Effector CD8-positive, alpha-beta T cell (primary cell): ENCODE results near the gene LPP.
A peak's percentile ranks its signal among the peaks of the same experiment; 100 is the strongest.

ENCODE experiments used
- DNase-seq: peaks from one replicate; lab custom pipeline; 2025; lab: John Stamatoyannopoulos, UW

Gene LPP

GRCh38 chr3:188134856-188135255, 19.1 kb upstream of the LPP start:
- no peak for DNase-seq

- no peak for DNase-seq
Measured at GRCh38 chr3:188135271-188135670, 18.7 kb upstream of the LPP start.

GRCh38 chr3:188137051-188137450, 16.9 kb upstream of the LPP start:
- no peak for DNase-seq

- no peak for DNase-seq
Measured at GRCh38 chr3:188139466-188139865, 14.5 kb upstream of the LPP start.

- no peak for DNase-seq
Measured at GRCh38 chr3:188146219-188146618, 7.7 kb upstream of the LPP start.

GRCh38 chr3:188147782-188148181, 6.2 kb upstream of the LPP start:
- DNase-seq = no peak

- DNase-seq = no peak
Measured at GRCh38 chr3:188148318-188148717, 5.6 kb upstream of the LPP start.

- DNase-seq = no peak
Measured at GRCh38 chr3:188149587-188149986, 4.4 kb upstream of the LPP start.

GRCh38 chr3:188150982-188151381, 3.0 kb upstream of the LPP start:
- DNase-seq = no peak

GRCh38 chr3:188151438-188151837, 2.5 kb upstream of the LPP start:
- no peak for DNase-seq

GRCh38 chr3:188152660-188153436, 1.1 kb upstream of the LPP start:
- peak; percentile 7 for DNase-seq

GRCh38 chr3:188153437-188154013, 432 bp upstream of the LPP start:
- peak; percentile 34 for DNase-seq

- no peak for DNase-seq
Measured at GRCh38 chr3:188154809-188155574, 1.0 kb downstream of the LPP start.

GRCh38 chr3:188156056-188156455, 2.1 kb downstream of the LPP start:
- no peak for DNase-seq

- no peak for DNase-seq
Measured at GRCh38 chr3:188157407-188157806, 3.5 kb downstream of the LPP start.

- no peak for DNase-seq
Measured at GRCh38 chr3:188157971-188158370, 4.0 kb downstream of the LPP start.

- no peak for DNase-seq
Measured at GRCh38 chr3:188158731-188159310, 4.9 kb downstream of the LPP start.

GRCh38 chr3:188160751-188161150, 6.8 kb downstream of the LPP start:
- no peak for DNase-seq

GRCh38 chr3:188164248-188164687, 10.3 kb downstream of the LPP start:
- DNase-seq = no peak

GRCh38 chr3:188165596-188165995, 11.6 kb downstream of the LPP start:
- no peak for DNase-seq

GRCh38 chr3:188166441-188166840, 12.5 kb downstream of the LPP start:
- DNase-seq = no peak

- DNase-seq = no peak
Measured at GRCh38 chr3:188168186-188168585, 14.2 kb downstream of the LPP start.

- no peak for DNase-seq
Measured at GRCh38 chr3:188168648-188169047, 14.7 kb downstream of the LPP start.
